DND-41 (cell line): Measurements from ENCODE around the gene BRD1.

Experiments used
- ATAC-seq: fragments of 200-7000 bp; cut with Tn5 transposase; 3 replicates; pipeline ENCODE4 v1.9.1; 2021; ENCODE audit warnings: low read depth; ENCODE audit not compliant: insufficient read depth
- DNase-seq: peaks from one replicate; pipeline ENCODE4 v3.0.0-alpha.2; 2020
- H2AFZ ChIP-seq: 2 replicates; pipeline ENCODE4 v1.6.0; 2012; ENCODE audit warnings: low read depth, low read length
- H3K27ac ChIP-seq: 2 replicates; pipeline ENCODE4 v1.5.1; 2012; ENCODE audit warnings: low read length, inconsistent platforms
- H3K27me3 ChIP-seq: fragments of 200-600 bp; sonication (generic); 2 replicates; pipeline ENCODE4 v1.6.0; 2012; ENCODE audit warnings: low read length, mild to moderate bottlenecking, inconsistent platforms; ENCODE audit not compliant: insufficient read depth, poor library complexity
- H3K36me3 ChIP-seq: 2 replicates; pipeline ENCODE4 v1.5.1; 2012; ENCODE audit warnings: low read length, inconsistent platforms; ENCODE audit not compliant: insufficient read depth
- H3K4me1 ChIP-seq: 2 replicates; pipeline ENCODE4 v1.5.1; 2012; ENCODE audit warnings: mild to moderate bottlenecking, low read length; ENCODE audit not compliant: insufficient read depth
- H3K4me2 ChIP-seq: 2 replicates; pipeline ENCODE4 v1.6.0; 2012; ENCODE audit warnings: mild to moderate bottlenecking, moderate library complexity, low read length, inconsistent platforms; ENCODE audit not compliant: insufficient read depth
- H3K4me3 ChIP-seq, 2 experiments: fragments of 200-600 bp in 1 of 2; shearing (Covaris generic) in 1 of 2; 2 replicates each; pipeline ENCODE4 v1.5.1; 2012 to 2016; ENCODE audit warnings: inconsistent platforms in 2 of 2, low read length in 2 of 2, mild to moderate bottlenecking in 2 of 2, low read depth in 1 of 2, moderate library complexity in 1 of 2
- H3K79me2 ChIP-seq: 2 replicates; pipeline ENCODE4 v1.6.0; 2012; ENCODE audit warnings: low read length, inconsistent platforms; ENCODE audit not compliant: insufficient read depth
- H3K9ac ChIP-seq: 2 replicates; pipeline ENCODE4 v1.6.0; 2012; ENCODE audit warnings: low read depth, mild to moderate bottlenecking, inconsistent platforms, low read length, moderate library complexity
- H3K9me3 ChIP-seq: 2 replicates; pipeline ENCODE4 v1.5.1; 2012; ENCODE audit warnings: low read length, moderate library complexity, mild to moderate bottlenecking, inconsistent platforms; ENCODE audit not compliant: insufficient read depth, severe bottlenecking
- H4K20me1 ChIP-seq: 2 replicates; pipeline ENCODE4 v1.6.0; 2012; ENCODE audit warnings: low read length; ENCODE audit not compliant: insufficient read depth
- EZH2 ChIP-seq: IDR thresholded peaks from 3 replicates; pipeline ENCODE4 v1.6.1; 2012; ENCODE audit warnings: borderline replicate concordance, low read depth, mild to moderate bottlenecking, moderate library complexity, low read length, inconsistent platforms; ENCODE audit not compliant: severe bottlenecking
- TF ChIP-seq, protein P1 (sequence below): IDR thresholded peaks from 2 replicates; pipeline ENCODE4 v1.5.1; 2012; ENCODE audit warnings: borderline replicate concordance, low read length, moderate library complexity, mild to moderate bottlenecking; ENCODE audit not compliant: poor library complexity, severe bottlenecking; ENCODE audit errors: extremely low read depth

BRD1 gene

DNA sequence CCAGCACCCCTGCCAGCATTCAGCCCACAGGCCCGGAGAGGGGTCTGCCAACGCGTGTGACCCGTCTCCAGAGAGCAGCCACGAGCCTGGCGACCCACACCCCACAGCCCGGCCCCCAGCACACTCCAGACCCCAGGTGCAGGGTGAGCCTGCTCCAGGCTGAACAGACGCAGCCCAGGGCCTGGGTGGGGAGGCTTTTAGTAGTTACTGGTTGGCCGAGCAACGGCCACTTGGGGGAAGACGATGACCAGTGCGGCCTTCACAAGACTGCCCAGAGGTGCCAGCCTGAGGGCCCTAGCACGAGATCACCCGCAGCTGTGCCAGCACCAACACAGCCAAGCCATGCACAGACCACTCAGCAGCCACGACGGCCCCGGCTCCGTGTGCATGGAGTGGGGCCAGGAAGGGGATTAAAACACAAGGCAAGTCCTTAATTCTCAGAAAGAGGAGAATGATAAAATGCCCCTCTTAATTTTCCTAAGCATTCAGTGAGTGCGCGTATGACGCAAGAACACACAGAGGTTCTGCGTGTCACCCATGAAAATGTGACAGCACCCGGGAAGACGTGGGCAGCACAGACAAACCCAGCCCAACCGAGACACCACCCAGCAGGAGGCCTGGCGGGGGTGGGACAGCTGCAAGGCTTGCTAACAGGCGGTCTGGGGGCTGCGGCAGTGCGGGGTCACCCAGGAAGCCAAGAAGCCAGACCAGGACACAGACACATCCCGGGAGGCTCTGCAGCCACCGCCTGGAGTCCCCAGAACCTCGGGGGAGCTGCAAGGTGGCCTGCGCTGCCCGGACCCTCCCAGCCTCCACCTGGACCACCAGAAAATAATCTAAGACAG lies 47.6 kb downstream of the BRD1 start:
- ATAC-seq, result no peak
- peaks cover 58% of the 10 kb centered on the region for H3K79me2 ChIP-seq
- H3K9me3 ChIP-seq, result no peaks in the 10 kb centered on the region
- H3K4me2 ChIP-seq, result no peak overlapping the region
- H3K4me3 ChIP-seq, result no peak overlapping the region
- H3K36me3 ChIP-seq, result peaks cover 91% of the 10 kb centered on the region
- peaks cover 88% of the 10 kb centered on the region for H4K20me1 ChIP-seq
- H2AFZ ChIP-seq, result no peak overlapping the region
- H3K27ac ChIP-seq, result no peak overlapping the region
- no peaks in the 10 kb centered on the region for H3K27me3 ChIP-seq
- no peak overlapping the region for H3K9ac ChIP-seq
- TF ChIP-seq EZH2, result no peak
- TF ChIP-seq, protein P1, sequence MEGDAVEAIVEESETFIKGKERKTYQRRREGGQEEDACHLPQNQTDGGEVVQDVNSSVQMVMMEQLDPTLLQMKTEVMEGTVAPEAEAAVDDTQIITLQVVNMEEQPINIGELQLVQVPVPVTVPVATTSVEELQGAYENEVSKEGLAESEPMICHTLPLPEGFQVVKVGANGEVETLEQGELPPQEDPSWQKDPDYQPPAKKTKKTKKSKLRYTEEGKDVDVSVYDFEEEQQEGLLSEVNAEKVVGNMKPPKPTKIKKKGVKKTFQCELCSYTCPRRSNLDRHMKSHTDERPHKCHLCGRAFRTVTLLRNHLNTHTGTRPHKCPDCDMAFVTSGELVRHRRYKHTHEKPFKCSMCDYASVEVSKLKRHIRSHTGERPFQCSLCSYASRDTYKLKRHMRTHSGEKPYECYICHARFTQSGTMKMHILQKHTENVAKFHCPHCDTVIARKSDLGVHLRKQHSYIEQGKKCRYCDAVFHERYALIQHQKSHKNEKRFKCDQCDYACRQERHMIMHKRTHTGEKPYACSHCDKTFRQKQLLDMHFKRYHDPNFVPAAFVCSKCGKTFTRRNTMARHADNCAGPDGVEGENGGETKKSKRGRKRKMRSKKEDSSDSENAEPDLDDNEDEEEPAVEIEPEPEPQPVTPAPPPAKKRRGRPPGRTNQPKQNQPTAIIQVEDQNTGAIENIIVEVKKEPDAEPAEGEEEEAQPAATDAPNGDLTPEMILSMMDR, result no peak
- H3K4me1 ChIP-seq, result peaks cover 2% of the 10 kb centered on the region; the same call in 1 of the 2 replicates
- no peak for DNase-seq

- Histone ChIP-seq H3K27me3 (no peaks in the 10 kb centered on the region), H3K36me3 (peaks cover 91% of the 10 kb centered on the region), H3K9ac (no peak overlapping the region)
Measured at GRCh38 chr22:49779211-49779610, 48.5 kb downstream of the BRD1 start.

DNA sequence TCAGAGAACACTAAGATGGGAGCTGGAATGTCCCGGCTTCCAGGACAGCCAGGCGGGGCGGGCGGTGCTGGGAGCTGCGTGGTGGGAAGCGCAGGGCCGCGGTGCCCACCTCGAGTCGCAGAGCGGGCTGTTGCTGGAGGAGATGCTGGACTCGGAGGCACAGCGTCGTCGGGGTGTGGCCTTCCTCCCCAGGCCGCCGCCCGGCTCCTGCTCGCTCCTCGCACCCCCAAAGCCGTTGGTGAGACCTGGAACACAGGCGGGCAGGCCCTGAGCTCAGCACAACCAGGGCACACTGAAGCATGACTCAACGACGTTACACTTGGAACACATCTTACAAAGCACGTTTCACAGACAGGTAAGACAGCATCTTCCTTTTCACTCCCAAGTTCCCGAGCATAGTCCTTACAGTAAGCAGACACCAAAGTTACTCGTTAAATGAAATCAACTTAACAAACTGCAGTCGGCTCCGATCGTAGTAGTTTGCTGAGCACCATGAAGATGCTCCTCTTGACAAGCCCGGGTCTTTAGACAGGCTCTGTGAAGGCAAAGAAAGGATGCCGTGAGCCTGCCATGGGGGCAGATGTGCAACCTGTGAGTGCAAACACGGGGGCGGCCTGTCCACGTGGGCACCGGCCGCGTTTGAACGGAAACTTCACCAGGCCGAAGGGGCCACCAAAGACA lies 50.0 kb downstream of the BRD1 start:
- no peaks in the 10 kb centered on the region for H3K9me3 ChIP-seq
- no peak overlapping the region for H3K27ac ChIP-seq
- H3K4me1 ChIP-seq, result peaks cover 25% of the 10 kb centered on the region
- H3K79me2 ChIP-seq, result peaks cover 36% of the 10 kb centered on the region
- H3K36me3 ChIP-seq, result peaks cover 87% of the 10 kb centered on the region
- ATAC-seq (no peak), DNase-seq (no peak)
- TF ChIP-seq, protein P1, result no peak
- TF ChIP-seq EZH2, result no peak
- H2AFZ ChIP-seq, result no peak overlapping the region
- peaks cover 79% of the 10 kb centered on the region for H4K20me1 ChIP-seq
- H3K9ac ChIP-seq, result no peak overlapping the region
- no peak overlapping the region for H3K4me3 ChIP-seq
- H3K27me3 ChIP-seq, result no peaks in the 10 kb centered on the region
- H3K4me2 ChIP-seq, result no peak overlapping the region

More at GRCh38 chr22:49779211-49779610, 48.5 kb downstream of the BRD1 start:
- no peak overlapping the region for H3K4me2 ChIP-seq
- ATAC-seq (no peak), DNase-seq (no peak)
- H4K20me1 ChIP-seq, result peaks cover 88% of the 10 kb centered on the region
- H3K79me2 ChIP-seq, result peaks cover 49% of the 10 kb centered on the region
- H3K4me3 ChIP-seq, result no peak overlapping the region
- peaks cover 10% of the 10 kb centered on the region for H3K4me1 ChIP-seq
- H3K27ac ChIP-seq, result no peak overlapping the region
- no peaks in the 10 kb centered on the region for H3K9me3 ChIP-seq
- no peak overlapping the region for H2AFZ ChIP-seq
- TF ChIP-seq, protein P1, result no peak
- TF ChIP-seq EZH2, result no peak
